Kidney capillary endothelial cell (primary cell): ENCODE results near the gene SDK2.

Experiments
- DNase-seq: peaks from one replicate; pipeline ENCODE4 v3.0.0-alpha.2; 2018; ENCODE audit warnings: low spot score

Gene SDK2

DNA sequence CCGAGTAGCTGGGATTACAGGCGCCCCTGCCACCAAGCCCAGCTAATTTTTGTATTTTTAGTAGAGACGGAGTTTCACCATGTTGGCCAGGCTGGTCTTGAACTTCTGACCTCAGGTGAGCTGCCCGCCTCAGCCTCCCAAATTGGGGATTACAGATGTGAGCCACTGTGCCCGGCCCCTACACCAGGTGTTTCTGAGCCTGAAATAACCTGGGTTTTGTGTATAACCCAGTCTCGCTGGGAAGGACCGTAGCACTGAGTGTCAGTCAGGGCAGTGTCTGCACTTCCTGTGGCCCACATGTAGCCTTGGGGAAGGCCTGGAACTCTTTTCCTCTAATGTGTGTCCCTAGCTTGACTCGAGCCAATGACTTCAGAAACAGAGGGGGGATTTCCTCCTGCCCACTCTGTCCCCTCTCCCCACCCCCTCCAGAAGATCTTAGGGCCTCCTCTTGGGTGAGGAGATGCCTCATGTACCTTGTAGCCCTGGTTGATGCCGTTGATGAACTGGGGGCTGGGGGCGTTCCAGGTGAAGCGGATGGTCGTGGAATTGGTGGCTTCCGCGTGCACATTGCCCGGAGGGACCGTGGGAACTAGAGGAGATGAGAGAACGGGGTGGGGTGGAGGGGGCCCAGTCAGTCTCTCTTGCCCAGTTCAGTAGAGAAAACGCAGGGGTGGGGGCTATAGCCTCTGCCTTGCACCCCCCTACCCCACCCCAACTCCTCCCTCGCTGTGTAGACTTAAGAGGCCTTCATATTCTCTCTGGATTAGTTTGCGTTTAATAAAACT lies 229.9 kb downstream of the SDK2 start:
- no peak for DNase-seq

DNA sequence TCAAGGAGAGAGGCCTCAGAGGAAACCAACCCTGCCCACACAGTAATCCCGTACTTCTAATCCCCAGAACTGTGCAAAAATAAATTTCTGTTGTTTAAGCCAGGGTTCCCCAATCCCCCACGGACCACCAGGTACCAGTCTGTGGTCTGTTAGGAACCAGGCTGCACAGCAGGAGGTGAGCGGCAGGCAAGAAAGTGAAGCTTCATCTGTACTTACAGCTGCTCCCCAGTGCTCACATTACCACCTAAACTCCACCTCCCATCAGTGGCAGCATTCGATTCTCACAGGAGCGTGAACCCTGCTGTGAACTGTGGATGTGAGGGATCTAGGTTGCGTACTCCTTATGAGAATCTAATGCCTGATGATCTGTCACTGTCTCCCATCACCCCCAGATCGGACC lies 231.3 kb downstream of the SDK2 start:
- DNase-seq, result no peak

DNA sequence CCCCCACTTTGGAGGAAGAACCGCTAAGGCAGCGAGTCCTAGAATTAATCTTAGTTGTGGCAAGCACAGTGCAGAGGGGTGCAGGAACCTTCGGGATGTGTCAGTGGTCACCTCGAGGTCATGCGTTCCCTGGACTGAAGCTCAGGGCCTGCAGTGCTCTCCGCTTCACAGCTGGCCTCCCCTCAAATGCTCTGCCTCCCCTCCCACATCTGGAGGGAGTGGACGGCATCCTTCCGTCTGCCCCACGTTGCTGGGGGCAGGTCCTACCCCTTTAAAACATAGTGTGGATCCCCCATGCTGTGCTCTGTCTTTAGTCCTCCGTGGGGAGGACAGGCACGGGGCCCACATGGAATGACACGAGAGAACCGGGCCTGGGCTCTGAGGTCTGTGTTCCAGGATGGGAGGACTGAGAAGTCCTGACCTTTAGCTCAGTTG lies 232.9 kb downstream of the SDK2 start:
- no peak for DNase-seq

DNA sequence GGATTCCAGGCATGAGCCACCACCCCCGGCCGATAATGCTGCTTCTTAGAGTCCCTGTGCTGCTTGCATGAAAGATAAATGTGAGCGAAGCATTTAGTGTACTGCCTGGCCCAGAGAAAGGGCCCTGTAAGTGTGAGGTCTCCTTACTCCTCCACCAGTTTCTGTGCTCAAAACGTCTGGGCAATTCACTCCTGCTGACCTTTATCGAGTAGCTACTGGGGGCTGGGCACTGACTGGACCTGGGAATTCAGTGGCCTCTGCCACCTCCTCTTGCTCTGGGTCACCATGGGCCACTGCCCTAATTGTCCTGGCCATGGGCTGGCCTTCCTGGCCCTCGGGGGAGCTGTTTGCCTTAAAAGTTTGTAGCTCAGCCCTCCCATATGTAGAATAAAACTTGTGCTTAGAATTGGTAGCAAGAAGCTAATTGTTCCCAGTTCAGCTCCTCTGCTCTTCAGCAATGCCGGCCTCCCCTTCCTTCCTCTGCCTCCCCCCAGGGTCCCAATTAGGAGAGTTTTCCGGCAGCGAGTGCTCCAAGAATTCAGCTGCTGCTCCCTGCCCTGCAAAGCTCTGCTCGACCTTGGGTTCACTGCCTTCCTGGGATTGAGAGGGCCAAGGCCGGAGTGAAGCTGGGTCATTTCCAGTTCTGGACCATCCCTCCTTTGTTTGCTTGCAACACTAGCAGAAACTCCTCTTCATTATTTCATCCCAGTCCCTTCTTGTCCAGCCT lies 233.5 kb downstream of the SDK2 start:
- no peak for DNase-seq

DNA sequence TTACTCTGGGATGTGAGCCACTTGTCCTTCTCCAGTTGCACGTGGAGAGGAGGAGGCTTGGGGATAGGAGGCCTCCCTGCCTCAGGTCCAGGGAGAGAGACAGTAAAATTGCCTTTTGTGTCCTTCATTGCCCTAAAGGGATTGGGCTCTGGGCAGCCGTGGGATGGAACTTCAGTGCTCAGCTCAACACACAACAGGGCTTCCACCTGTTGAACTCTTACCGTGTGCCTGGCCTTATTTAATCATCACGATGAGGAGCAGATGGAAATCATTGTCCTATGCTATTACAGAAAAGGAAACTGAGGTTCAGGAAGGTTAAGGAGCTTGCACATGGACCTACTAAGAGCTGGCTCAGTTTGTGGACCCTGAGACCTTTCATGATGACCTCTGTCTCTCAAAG lies 240.0 kb downstream of the SDK2 start:
- no peak for DNase-seq

DNA sequence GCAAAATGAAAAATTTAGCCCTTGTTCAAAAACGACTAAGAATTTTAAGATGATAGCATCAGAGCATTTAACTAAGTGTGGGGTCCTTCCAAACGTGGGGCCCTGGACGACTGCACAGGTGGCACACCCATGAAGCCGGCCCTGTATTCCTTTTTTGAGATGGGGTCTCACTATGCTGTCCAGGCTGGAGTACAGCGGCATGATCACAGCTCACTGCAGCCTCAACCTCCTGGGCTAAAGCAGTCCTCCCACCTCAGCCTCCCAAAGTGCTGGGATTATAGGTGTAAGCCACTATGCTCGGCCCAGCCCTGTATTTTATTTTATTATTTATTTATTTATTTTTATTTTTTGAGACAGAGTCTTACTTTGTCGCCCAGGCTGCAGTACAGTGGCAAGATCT lies 241.8 kb downstream of the SDK2 start:
- DNase-seq, result no peak

DNA sequence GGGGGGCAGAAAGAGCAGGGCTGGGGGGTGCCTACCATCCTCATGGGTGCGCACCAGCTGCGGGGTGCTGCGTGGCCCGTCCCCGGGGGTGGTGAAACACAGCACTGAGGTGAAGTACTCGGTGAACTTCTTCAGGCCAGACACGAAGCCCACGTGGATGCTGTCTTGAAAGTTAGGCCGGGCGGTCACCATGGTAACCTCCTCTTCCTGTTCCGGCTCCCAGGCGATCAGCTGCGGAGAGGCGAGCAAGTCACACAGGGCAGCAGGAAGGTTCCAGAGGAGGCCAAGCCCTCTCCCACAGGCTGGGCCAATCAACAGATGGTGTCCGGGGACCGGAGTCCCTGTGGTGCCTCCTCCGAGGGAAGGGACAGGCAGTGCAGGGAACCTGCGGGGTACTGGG lies 242.3 kb downstream of the SDK2 start:
- peak; percentile 41 for DNase-seq

DNA sequence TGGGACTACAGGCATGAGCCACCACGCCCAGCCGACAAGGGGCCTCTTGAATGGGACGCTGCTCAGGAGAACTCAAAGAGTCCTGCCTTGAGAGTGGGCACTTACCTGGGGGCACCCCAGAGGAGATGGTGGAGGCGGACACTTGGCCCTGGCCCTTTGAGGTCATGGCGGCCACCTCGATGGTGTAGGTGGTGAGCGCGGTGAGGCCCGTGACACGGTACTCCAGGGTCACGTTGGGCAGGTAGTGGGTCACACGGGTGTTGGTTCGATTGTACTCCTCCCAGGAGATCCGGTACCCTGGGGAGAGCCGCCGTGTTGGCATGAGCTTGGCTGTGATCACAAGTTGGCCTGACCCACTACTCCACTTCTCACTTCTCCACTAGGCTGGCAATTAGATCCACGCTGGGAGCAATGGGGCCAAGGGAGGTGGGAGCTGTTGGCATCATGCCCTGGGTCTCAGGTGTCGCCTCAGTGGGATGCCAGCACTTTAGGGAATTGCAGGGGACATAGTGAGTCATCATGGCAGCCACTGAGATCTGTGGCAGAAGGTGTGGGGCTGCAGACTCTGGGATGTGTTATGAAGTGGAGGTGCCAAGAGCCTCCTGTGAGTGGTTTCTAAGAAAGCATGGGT lies 243.2 kb downstream of the SDK2 start:
- no peak for DNase-seq

DNA sequence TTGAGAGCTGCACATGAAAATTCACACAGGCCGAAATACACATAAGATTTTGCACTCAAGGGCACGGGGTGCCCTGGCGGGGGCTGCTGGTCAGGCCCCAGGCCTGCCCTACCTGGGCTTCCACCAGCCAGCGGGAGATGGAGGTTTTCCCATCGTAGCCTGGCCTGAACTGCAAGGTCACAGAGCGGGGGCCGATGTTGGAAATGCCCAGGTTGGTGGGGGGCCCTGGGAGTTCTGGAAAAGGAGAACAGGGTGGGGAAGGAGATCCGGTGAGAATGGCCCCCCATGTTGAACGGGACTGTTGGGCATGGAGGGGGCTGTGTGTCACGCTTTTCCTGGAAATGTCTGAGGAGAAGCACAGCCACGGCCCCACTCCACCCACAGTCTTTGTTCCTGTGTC lies 245.2 kb downstream of the SDK2 start:
- no peak for DNase-seq

DNA sequence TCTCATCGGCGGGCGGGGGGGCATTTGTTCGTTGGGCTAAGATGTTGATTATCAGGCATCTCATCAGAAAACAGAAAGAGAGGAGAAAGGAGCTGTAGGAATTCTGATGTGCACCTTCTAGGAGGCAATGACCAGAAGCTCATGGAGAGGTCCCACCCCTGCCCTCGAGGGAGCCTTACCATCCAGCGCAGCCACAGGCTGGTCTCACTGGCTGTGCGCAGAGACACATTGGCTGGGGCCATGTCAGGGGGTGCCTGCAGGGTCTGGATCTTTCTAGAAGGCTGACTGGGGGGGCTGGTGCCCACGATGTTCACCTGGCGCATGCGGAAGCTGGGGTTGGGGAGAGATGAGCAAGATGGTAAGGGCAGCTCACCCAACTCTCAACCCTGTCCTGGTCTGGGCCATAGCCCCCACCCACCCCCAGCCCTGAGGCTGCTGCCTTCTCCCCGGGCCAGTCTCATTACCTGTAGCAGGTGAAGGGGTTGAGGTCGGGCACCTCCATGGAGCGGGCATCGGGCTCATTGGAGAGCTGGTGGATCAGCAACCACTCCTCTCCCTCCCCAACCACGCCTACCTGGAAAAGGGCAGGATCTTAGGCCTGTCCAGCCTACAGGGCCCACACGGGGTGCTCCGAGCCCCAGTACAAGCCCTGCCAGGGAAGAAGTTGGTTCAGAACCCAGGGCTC lies 246.2 kb downstream of the SDK2 start:
- no peak for DNase-seq

DNA sequence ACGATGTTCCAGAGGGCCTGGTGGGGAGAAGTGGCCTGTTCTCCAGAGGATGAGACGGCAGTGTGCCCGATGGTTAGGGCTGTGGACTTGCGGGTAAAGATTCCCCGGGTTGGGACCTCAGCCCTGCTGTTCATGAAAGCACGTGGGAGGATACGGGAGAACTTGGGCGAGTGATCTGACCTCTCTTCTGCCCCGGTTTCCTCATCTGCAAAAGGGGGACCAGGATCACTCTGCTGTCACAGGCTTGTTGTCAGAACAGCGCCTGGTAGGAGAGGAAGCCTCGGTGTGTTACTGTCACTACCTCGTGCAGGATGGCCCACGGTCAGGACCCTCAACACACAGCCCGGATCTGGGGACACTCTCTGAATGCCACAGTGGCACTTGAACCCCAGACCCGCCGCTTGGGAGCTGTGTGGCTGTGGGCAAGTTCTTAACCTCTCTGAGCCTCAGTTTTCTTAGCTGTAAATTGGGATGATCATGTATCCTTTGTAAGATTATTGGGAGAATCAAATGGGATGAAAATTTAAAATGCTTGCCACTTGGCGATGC lies 246.9 kb downstream of the SDK2 start:
- DNase-seq, result no peak

DNA sequence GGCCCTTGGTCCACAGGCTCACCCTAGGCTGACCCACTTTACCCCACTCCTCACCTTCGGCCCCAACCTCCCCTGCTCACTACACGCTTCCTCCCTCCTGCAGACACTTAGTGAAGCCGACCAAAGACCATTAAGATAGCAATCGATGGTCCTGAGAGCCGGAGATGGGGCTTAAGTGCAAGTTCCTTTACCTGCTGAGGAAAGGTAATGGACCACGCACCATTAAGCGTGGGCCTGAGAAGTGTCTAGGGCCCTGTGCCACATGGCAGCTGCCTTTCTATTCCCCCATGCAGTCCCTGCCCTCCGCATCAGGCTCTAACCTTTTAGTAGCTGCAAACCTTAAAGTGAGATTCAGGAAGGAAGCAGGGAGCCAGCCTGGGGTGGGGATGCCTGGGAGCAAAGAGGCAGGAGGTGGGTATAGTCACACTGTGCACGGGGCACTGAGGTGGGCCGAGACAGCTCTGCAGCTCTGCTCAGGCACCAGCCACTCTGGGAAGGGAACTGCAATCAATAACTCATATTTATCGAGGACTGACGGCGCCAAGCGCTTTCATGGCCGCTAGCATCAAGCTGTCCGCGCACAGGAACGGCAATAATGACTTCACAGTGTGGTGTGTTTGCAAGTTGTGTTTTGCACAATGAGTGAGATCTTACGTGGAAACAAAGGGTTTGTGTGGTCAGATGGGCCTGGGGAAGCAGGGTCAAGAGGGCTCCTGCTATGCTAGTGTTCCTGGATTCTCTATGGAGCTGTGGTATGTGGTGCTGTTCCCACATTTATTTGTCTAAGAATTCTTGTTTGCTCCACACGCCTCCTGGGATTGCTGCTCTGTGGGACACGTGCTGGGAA lies 247.6 kb downstream of the SDK2 start:
- DNase-seq, result no peak

DNA sequence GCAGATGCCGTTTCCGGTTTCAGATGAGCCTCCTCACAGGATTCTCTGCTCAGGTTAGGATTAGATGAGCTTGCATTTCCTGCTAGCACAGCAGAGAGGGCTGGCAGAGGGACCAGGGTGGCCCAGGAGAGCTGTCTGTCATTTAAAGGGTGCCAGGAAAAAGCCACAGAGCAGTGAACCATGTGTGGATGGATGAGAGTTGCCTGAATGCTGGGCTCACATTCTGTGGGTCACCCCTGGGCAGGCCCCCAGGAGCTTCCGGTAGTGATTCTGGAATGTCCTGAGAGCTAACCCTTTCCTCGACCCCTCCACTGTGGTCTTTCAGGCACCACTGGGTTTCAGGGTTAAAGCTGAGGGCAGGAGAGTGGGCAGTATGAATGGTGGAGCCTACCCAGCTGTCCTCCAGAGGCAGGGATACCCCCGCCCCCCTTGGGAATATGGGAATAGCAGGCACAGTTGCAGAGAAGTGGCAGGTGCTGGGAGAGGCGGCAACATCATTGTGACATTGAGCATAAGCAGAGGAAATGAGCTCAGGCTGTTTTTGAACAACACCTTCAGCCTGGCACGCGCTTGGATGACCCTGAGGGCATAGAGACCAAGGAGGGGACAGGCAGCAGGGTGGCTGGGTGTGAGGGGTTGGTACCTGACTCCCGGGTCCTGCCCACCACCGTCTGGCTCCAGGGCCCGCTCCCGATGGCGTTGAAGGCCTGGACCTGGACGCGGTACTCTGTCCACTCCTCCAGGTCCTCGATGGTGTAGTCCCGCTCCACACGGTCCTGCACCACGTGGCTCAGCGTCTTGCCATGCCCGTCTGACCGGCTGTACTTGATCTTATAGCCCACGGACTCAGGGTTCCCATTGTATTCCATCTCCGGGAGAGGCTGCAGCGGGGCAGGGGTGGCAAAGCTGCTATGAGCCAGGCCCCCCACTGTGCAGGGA lies 249.5 kb downstream of the SDK2 start:
- DNase-seq, result no peak

DNA sequence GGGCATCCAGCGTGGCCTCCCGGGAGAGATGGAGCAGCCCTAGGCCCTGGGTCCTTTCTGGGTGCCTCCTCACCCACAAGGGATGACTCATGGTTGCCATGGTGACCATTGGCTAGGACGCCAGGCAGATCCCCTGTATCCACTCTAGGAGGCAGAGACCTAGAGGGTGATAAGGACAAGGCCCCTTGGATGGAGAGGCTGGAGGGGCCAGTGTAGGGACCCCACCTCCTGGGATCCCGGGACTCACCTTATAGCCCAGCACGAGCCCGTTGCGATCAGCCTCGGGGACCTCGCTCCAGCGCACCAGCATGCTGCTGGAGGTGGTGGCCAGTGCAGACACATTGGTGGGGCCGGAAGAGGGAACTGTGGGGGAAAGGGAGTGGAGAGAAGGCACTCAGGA lies 250.3 kb downstream of the SDK2 start:
- DNase-seq, result no peak

DNA sequence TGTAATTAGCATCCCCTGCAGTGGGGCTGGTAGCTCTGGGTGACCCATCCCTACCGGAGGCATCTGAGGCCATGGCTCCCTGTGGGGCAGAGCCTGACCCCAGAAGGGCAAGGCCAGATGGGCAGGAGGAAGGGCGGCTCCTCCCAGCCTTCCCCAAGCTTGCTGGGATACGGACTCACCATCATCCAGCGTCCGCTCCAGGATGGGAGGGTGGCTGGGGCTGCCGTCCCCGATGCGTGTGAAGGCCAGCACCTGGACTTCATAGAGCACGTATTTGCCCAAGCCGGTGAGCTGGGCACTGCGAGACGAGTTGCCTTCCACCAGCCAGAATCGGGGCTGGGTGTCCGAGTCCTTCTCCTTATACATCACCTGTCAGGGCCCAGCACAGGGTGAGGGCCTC lies 250.9 kb downstream of the SDK2 start:
- DNase-seq, result no peak

DNA sequence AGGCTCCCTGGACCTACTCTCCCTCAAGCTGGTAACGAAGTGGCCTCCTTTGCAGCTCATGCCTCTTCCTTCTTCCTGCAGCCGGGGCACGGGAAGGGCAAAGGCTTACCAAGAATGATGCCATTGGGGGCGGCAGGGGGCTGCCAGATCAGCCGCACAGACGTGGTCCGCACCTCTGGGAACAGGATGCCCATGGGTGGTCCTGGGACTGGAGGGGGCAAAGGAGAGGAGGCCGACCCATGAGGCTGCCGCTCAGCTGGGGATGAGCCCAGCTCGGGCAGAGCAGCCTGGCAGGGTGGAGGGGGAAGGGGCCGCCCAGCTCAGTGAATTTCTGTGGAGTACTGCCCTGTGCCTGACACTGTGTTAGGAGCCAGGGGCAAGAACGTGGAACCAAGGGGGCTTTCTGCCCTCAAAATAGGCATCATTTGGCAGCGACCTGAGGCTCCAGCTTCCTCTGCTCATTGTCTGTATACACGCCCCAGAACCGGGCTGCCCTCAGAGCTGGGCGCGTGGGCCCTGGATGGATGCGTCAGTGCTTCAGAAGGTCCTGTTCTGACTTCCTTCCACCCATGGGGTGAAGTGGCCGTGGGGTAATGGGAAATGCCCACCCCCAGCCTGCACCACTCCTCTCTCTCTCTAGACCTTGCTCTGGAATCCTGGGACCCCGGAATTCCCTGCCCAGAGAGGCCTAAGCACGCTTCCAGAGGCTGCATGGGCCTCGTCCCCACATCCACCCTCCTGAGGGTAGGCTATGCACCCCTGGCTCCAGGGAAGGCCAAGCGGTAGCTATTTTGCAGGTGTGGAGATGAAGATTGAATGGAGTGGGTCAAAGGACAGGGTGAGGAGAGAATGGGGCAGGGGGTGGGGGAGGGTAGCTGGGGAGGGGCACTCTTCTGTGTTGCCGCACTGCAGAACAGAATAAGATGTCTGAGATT lies 252.6 kb downstream of the SDK2 start:
- DNase-seq, result no peak

DNA sequence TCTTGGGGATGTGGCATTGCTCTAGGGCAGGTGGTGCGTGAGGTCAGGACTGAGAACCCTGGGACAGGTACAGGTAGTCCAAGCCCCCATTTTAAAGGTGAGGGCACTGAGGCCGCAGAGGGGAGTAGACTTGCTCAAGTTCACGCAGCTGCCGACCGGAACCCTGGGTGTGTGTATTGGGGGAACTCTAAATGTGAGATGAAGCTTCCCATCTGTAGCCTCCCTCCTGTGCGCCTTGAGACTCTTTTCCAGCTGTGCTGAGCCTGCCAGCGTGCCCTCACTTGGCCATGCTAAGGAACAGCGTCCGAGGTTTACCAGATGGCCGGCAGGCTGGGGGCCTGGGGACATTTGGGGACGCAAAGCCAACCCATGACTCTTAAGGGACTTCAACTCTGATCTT lies 253.4 kb downstream of the SDK2 start:
- DNase-seq, result no peak

DNA sequence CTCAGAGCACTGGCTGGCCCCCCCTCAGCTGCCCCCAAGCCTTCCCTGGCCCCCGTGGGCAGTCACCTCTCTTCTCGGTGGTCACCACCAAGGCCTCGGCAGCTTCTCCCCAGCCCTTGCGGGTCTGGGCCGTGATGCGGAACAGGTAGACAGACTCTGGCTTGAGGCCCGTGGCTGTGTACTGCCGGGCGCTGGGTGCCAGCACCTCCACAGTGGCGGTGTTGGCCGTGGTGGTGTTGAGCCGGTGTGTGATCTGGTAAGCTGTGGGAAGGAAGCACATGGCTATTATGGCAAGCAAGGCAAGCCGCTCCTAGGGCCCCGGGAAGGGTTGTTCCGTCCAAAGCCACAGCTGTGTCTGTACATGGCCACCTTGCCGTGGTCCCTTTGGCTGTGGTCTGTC lies 254.0 kb downstream of the SDK2 start:
- DNase-seq, result no peak

DNA sequence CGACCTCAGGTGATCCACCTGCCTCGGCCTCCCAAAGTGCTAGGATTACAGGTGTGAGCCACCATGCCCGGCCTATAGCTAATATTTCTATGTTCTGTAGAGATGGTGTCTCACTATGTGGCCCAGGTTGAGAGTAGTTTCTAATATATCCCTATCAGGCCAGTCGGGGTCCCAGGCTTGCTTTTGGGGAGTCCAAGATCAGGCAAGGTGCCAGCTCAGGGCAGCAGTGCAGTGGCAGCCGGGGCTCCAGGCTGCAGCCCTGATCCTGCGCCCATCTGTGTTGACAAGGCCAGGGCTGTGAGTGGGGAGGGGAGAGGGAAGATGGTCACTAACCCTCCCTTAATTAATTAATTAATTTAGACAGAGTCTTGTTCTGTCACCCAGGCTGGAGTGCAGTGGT lies 254.8 kb downstream of the SDK2 start:
- no peak for DNase-seq
